IMR-90 (cell line): ENCODE measurements around the gene ITGAL. TPM values are rescaled to one million over a fixed set of nuclear protein-coding genes. Genes with fewer than 3 reads are reported as not detected.

Source experiments
- ATAC-seq: fragments of 200-7000 bp; cut with Tn5 transposase; 2 replicates; pipeline ENCODE4 v1.9.1; 2020; ENCODE audit warnings: low read depth, mild to moderate bottlenecking, moderate library complexity
- BruUV-seq: library from RNA; stranded (reverse); fragments of 400-500 nt; replicated peaks from 2 replicates; lab custom pipeline; 2021; lab: Mats Ljungman, UMichigan
- CTCF ChIA-PET: fragments of 300-600 bp; formaldehyde crosslinking; extraction: SDS; loops from one replicate; lab custom pipeline; 2021; ENCODE audit warnings: antibody characterized with exemption; lab: Yijun Ruan, JAX
- POLR2A ChIA-PET: fragments of 300-600 bp; sonication (Branson Sonifier 250); formaldehyde crosslinking; loops from one replicate; lab custom pipeline; 2022; ENCODE audit warnings: antibody characterized with exemption; ENCODE audit not compliant: unreplicated experiment; lab: Charles Lee
- DNase-seq: peaks from one replicate; pipeline ENCODE4 v3.0.0; 2013
- H2AFZ ChIP-seq: replicated peaks from 2 replicates; pipeline ENCODE3; 2013; ENCODE audit warnings: low read length, mild to moderate bottlenecking; ENCODE audit not compliant: poor library complexity
- H2AK5ac ChIP-seq: 2 replicates; pipeline ENCODE4 v1.6.1; 2013; ENCODE audit warnings: low read depth, low read length, inconsistent platforms
- H2AK9ac ChIP-seq: replicated peaks from 2 replicates; pipeline ENCODE3; 2013; ENCODE audit warnings: mild to moderate bottlenecking, low read depth, low read length, moderate library complexity; ENCODE audit not compliant: poor library complexity
- H2BK120ac ChIP-seq: 2 replicates; pipeline ENCODE4 v1.6.1; 2013; ENCODE audit warnings: low read depth, low read length, inconsistent platforms
- H2BK15ac ChIP-seq: 3 replicates; pipeline ENCODE4 v1.6.1; 2013; ENCODE audit warnings: low read depth, low read length, inconsistent platforms
- H2BK20ac ChIP-seq: 2 replicates; pipeline ENCODE4 v1.6.1; 2013; ENCODE audit warnings: low read depth, mild to moderate bottlenecking, inconsistent platforms, low read length, moderate library complexity
- H2BK5ac ChIP-seq: 2 replicates; pipeline ENCODE4 v1.6.1; 2013; ENCODE audit warnings: mild to moderate bottlenecking, low read depth, low read length, inconsistent platforms; ENCODE audit not compliant: poor library complexity, severe bottlenecking
- H3K14ac ChIP-seq: replicated peaks from 2 replicates; pipeline ENCODE4 v1.6.1; 2013; ENCODE audit warnings: low read depth, low read length, inconsistent platforms
- H3K18ac ChIP-seq: 2 replicates; pipeline ENCODE4 v1.6.1; 2013; ENCODE audit warnings: low read depth, low read length, control low read depth
- H3K23ac ChIP-seq: 2 replicates; pipeline ENCODE4 v1.6.1; 2013; ENCODE audit warnings: low read depth, low read length, inconsistent platforms
- H3K27ac ChIP-seq: 2 replicates; pipeline ENCODE4 v1.5.1; 2013; ENCODE audit warnings: mild to moderate bottlenecking, control low read depth, low read length; ENCODE audit not compliant: insufficient read depth
- H3K27me3 ChIP-seq: 2 replicates; pipeline ENCODE4 v1.6.1; 2013; ENCODE audit warnings: low read length; ENCODE audit not compliant: control insufficient read depth, insufficient read depth
- H3K36me3 ChIP-seq: 2 replicates; pipeline ENCODE4 v1.6.1; 2013; ENCODE audit warnings: low read length, mixed read lengths; ENCODE audit not compliant: control insufficient read depth, insufficient read depth
- H3K4ac ChIP-seq: 2 replicates; pipeline ENCODE4 v1.6.1; 2013; ENCODE audit warnings: low read depth, low read length, inconsistent platforms
- H3K4me1 ChIP-seq: 2 replicates; pipeline ENCODE4 v1.6.1; 2013; ENCODE audit warnings: low read length, mixed read lengths; ENCODE audit not compliant: control insufficient read depth, insufficient read depth
- H3K4me2 ChIP-seq: 2 replicates; pipeline ENCODE4 v1.6.1; 2013; ENCODE audit warnings: low read depth, mild to moderate bottlenecking, control low read depth, low read length, moderate library complexity
- H3K4me3 ChIP-seq: 2 replicates; pipeline ENCODE4 v1.5.1; 2013; ENCODE audit warnings: low read depth, mild to moderate bottlenecking, control low read depth, low read length, moderate library complexity; ENCODE audit not compliant: insufficient read depth
- H3K56ac ChIP-seq: 2 replicates; pipeline ENCODE4 v1.6.1; 2013; ENCODE audit warnings: low read length, inconsistent platforms; ENCODE audit not compliant: insufficient read depth; ENCODE audit errors: extremely low read depth
- H3K79me1 ChIP-seq, 2 experiments: 2 replicates each; pipeline ENCODE4 v1.6.1; 2013; ENCODE audit warnings: low read length in 2 of 2, inconsistent platforms in 1 of 2, low read depth in 1 of 2
- H3K9ac ChIP-seq: 2 replicates; pipeline ENCODE4 v1.6.1; 2013; ENCODE audit warnings: low read depth, low read length, control low read depth
- H3K9me1 ChIP-seq: 2 replicates; pipeline ENCODE4 v1.6.1; 2013; ENCODE audit warnings: low read length, inconsistent platforms; ENCODE audit not compliant: insufficient read depth
- H3K9me3 ChIP-seq: 2 replicates; pipeline ENCODE4 v1.6.1; 2013; ENCODE audit warnings: low read length; ENCODE audit not compliant: control insufficient read depth, insufficient read depth
- H4K20me1 ChIP-seq: 2 replicates; pipeline ENCODE4 v1.6.1; 2013; ENCODE audit warnings: low read length, inconsistent platforms; ENCODE audit not compliant: insufficient read depth
- H4K5ac ChIP-seq: 2 replicates; pipeline ENCODE4 v1.6.1; 2013; ENCODE audit warnings: mild to moderate bottlenecking, low read depth, low read length, control low read depth
- H4K8ac ChIP-seq, 2 experiments: 2 replicates each; pipeline ENCODE4 v1.6.1; 2013; ENCODE audit warnings: low read depth in 2 of 2, low read length in 2 of 2, control low read depth in 1 of 2, inconsistent platforms in 1 of 2
- H4K91ac ChIP-seq: 2 replicates; pipeline ENCODE4 v1.6.1; 2013; ENCODE audit warnings: low read depth, low read length, inconsistent platforms; ENCODE audit not compliant: insufficient read depth
- CEBPB ChIP-seq: IDR thresholded peaks from 2 replicates; pipeline ENCODE4 v1.6.1; 2012; ENCODE audit warnings: low read depth, low read length, improper control_type of control experiment
- CHD1 ChIP-seq: IDR thresholded peaks from 2 replicates; pipeline ENCODE4 v1.6.1; 2012; ENCODE audit warnings: low read depth, low read length, improper control_type of control experiment
- FOS ChIP-seq: fragments of 150-350 bp; IDR thresholded peaks from 2 replicates; pipeline ENCODE4 v1.6.1; 2016; ENCODE audit warnings: low read depth, low read length
- MXI1 ChIP-seq: IDR thresholded peaks from 2 replicates; pipeline ENCODE4 v1.6.1; 2012; ENCODE audit warnings: low read depth, mild to moderate bottlenecking, low read length, moderate library complexity, borderline replicate concordance
- NFE2L2 ChIP-seq: fragments of 150-350 bp; IDR thresholded peaks from 2 replicates; pipeline ENCODE4 v1.6.1; 2016; ENCODE audit warnings: low read depth, mild to moderate bottlenecking, low read length
- RAD21 ChIP-seq: IDR thresholded peaks from 2 replicates; pipeline ENCODE4 v1.6.1; 2012; ENCODE audit warnings: low read length, improper control_type of control experiment
- RFX5 ChIP-seq: IDR thresholded peaks from 2 replicates; pipeline ENCODE4 v1.8.0; 2012; ENCODE audit warnings: low read depth, mild to moderate bottlenecking, low read length, moderate library complexity
- SMC3 ChIP-seq: fragments of 150-350 bp; IDR thresholded peaks from 2 replicates; pipeline ENCODE4 v1.6.1; 2016; ENCODE audit warnings: low read depth, mild to moderate bottlenecking, antibody characterized with exemption, low read length, moderate library complexity
- WGBS, 2 experiments: methylation state at CpG; one replicate each; pipeline versions ENCODE4 v1.1.5 to v1.1.7; 2013; ENCODE audit warnings: missing lambda C conversion rate in 2 of 2; ENCODE audit not compliant: insufficient read length in 1 of 2; ENCODE audit errors: extremely low coverage in 2 of 2; 5-methylcytosine and 5-hydroxymethylcytosine counted together
- dilution Hi-C: fragments of 300-500 bp; cut with HindIII; formaldehyde crosslinking; loops from one replicate; pipeline ENCODE4 v1.14.3; 2018; ENCODE audit warnings: low sequenced_read_pairs; ENCODE audit not compliant: unreplicated experiment
- in situ Hi-C: fragments of 300-500 bp; cut with MboI; formaldehyde crosslinking; loops from 3 replicates; pipeline ENCODE4 v1.14.3; 2019; ENCODE audit warnings: low sequenced_read_pairs, inconsistent platforms, mixed read lengths
- intact Hi-C: fragments of 100-400 bp; cut with micrococcal nuclease; formaldehyde crosslinking; loops from 2 replicates; pipeline ENCODE4 v1.10.0; 2022
- polyA plus RNA-seq, 3 experiments: library from polyadenylated mRNA; depleted of rRNA; stranded (reverse); fragments of >200 nt; gene quantifications; 2 replicates each; pipeline ENCODE4 v1.2.3, GENCODE V29; 2012; ENCODE audit warnings: low replicate concordance in 1 of 3
- total RNA-seq: library from RNA; depleted of rRNA; stranded (reverse); fragments of >200 nt; gene quantifications from 2 replicates; pipeline ENCODE4 v1.2.3, GENCODE V29; 2012
- TF ChIP-seq, protein P1 (sequence below): fragments of 150-350 bp; IDR thresholded peaks from 2 replicates; pipeline ENCODE4 v1.6.1; 2017; ENCODE audit warnings: mild to moderate bottlenecking, antibody characterized with exemption, low read length, low read depth
- TF ChIP-seq, protein P2 (sequence below): conservative IDR thresholded peaks from 2 replicates; pipeline ENCODE4 v1.5.1; 2012; ENCODE audit warnings: mild to moderate bottlenecking, low read depth, low read length, improper control_type of control experiment

The ITGAL gene
- total and polyA plus RNA-seq, 2 of the 4 experiments (the other 2 are of a cell fraction) = not detected

DNA sequence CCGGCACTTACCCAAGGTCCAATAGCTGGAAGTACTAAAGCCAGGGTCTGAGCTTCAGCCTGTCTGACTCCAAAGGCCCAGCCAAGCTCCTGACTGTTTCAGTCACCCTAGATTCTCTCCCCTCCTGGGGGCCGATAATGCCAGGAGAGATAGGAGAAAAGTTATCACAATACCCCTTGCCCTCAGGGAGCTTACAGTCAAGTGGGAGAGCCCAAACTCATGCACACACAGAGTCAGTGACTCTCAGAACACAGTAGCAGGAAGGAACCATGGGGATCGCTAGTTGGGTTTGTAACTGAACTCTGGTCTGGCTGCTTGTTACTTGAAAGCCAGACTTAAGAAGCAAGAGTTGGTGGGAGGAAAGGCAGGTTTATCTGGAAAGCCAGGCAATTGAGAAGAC, 39.0 kb downstream of the ITGAL start:
- Histone ChIP-seq H2AK9ac (no peak overlapping the region), H4K8ac (no peak overlapping the region), H2BK20ac (no peak overlapping the region), H3K9ac (no peak overlapping the region), H2BK15ac (no peak overlapping the region), H3K14ac (no peak overlapping the region), H3K36me3 (no peaks in the 10 kb centered on the region), H4K91ac (no peak overlapping the region), H2AFZ (no peak overlapping the region), H4K20me1 (no peaks in the 10 kb centered on the region), H3K56ac (no peak overlapping the region), H3K4me3 (no peak overlapping the region), H3K27me3 (peaks cover 30% of the 10 kb centered on the region; the same call in 1 of the 2 replicates), H3K9me1 (no peaks in the 10 kb centered on the region), H3K79me1 (no peaks in the 10 kb centered on the region), H3K4ac (no peak overlapping the region), H3K23ac (no peak overlapping the region), H2BK120ac (no peak overlapping the region), H4K5ac (no peak overlapping the region), H3K9me3 (no peaks in the 10 kb centered on the region), H3K18ac (no peak overlapping the region), H3K4me2 (no peak overlapping the region), H2BK5ac (no peak overlapping the region), H2AK5ac (no peak overlapping the region), H3K27ac (no peak overlapping the region), H3K4me1 (no peaks in the 10 kb centered on the region)
- ATAC-seq (no peak), DNase-seq (no peak)
- in situ Hi-C loops (no loop called here), intact Hi-C loops (no loop called here), dilution Hi-C loops (no loop called here)
- POLR2A ChIA-PET = no interaction called here
- CTCF ChIA-PET = no interaction called here
- no peak for TF ChIP-seq MXI1
- TF ChIP-seq, protein P1, sequence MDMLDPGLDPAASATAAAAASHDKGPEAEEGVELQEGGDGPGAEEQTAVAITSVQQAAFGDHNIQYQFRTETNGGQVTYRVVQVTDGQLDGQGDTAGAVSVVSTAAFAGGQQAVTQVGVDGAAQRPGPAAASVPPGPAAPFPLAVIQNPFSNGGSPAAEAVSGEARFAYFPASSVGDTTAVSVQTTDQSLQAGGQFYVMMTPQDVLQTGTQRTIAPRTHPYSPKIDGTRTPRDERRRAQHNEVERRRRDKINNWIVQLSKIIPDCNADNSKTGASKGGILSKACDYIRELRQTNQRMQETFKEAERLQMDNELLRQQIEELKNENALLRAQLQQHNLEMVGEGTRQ = no peak
- TF ChIP-seq, protein P2, sequence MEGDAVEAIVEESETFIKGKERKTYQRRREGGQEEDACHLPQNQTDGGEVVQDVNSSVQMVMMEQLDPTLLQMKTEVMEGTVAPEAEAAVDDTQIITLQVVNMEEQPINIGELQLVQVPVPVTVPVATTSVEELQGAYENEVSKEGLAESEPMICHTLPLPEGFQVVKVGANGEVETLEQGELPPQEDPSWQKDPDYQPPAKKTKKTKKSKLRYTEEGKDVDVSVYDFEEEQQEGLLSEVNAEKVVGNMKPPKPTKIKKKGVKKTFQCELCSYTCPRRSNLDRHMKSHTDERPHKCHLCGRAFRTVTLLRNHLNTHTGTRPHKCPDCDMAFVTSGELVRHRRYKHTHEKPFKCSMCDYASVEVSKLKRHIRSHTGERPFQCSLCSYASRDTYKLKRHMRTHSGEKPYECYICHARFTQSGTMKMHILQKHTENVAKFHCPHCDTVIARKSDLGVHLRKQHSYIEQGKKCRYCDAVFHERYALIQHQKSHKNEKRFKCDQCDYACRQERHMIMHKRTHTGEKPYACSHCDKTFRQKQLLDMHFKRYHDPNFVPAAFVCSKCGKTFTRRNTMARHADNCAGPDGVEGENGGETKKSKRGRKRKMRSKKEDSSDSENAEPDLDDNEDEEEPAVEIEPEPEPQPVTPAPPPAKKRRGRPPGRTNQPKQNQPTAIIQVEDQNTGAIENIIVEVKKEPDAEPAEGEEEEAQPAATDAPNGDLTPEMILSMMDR = no peak
- TF ChIP-seq RFX5 = no peak
- no peak for TF ChIP-seq SMC3
- TF ChIP-seq CEBPB = no peak
- TF ChIP-seq FOS = no peak
- no peak for TF ChIP-seq RAD21
- TF ChIP-seq NFE2L2 = no peak
- TF ChIP-seq CHD1 = no peak
- no TSS peak for BruUV-seq
- 83% methylated on average over 1 of the region's 3 CpGs; no CpG with 5 or more reads in 1 of the 2 experiments for WGBS, 2 experiments
